SKM-1 treated with dmso at 0.1 percent for 144 hours (cell line): ENCODE data around the gene ANKRD28.

Source experiments
- DNase-seq: peaks from one replicate; lab custom pipeline; 2025; ENCODE audit not compliant: unreplicated experiment; lab: John Stamatoyannopoulos, UW

Gene ANKRD28

GRCh38 chr3:15667484-15667883 is 130.3 kb downstream of the ANKRD28 start:
- no peak for DNase-seq

GRCh38 chr3:15666277-15666676 is 131.5 kb downstream of the ANKRD28 start:
- no peak for DNase-seq

- no peak for DNase-seq
Measured at GRCh38 chr3:15665510-15666150, 132.1 kb downstream of the ANKRD28 start.

- no peak for DNase-seq
Measured at GRCh38 chr3:15664144-15664543, 133.6 kb downstream of the ANKRD28 start.

GRCh38 chr3:15660055-15660935 is 137.5 kb downstream of the ANKRD28 start:
- DNase-seq = no peak

GRCh38 chr3:15659254-15659975 is 138.4 kb downstream of the ANKRD28 start:
- DNase-seq = no peak

- DNase-seq = peak; percentile 51
Measured at GRCh38 chr3:15657016-15657415, 140.8 kb downstream of the ANKRD28 start.

- no peak for DNase-seq
Measured at GRCh38 chr3:15656342-15656741, 141.4 kb downstream of the ANKRD28 start.

- no peak for DNase-seq
Measured at GRCh38 chr3:15654891-15655290, 142.9 kb downstream of the ANKRD28 start.

- DNase-seq = no peak
Measured at GRCh38 chr3:15654127-15654526, 143.7 kb downstream of the ANKRD28 start.

GRCh38 chr3:15653321-15653720 is 144.5 kb downstream of the ANKRD28 start:
- no peak for DNase-seq

- no peak for DNase-seq
Measured at GRCh38 chr3:15651396-15651795, 146.4 kb downstream of the ANKRD28 start.

- DNase-seq = no peak
Measured at GRCh38 chr3:15649858-15650257, 147.9 kb downstream of the ANKRD28 start.

GRCh38 chr3:15649341-15649740 is 148.4 kb downstream of the ANKRD28 start:
- DNase-seq = no peak

- DNase-seq = peak; percentile 32
Measured at GRCh38 chr3:15647611-15648167, 150.1 kb downstream of the ANKRD28 start.

- no peak for DNase-seq
Measured at GRCh38 chr3:15646851-15647511, 150.8 kb downstream of the ANKRD28 start.

GRCh38 chr3:15645740-15646501 is 151.9 kb downstream of the ANKRD28 start:
- no peak for DNase-seq

GRCh38 chr3:15645246-15645645 is 152.5 kb downstream of the ANKRD28 start:
- no peak for DNase-seq

GRCh38 chr3:15638891-15639262 is 158.9 kb downstream of the ANKRD28 start:
- DNase-seq = no peak

- no peak for DNase-seq
Measured at GRCh38 chr3:15638193-15638890, 159.4 kb downstream of the ANKRD28 start.
